Transverse colon (tissue), 4 donors: ENCODE results near the gene ECHDC3. TPM values are rescaled to one million over a fixed set of nuclear protein-coding genes. Genes with fewer than 3 reads are reported as not detected.

Experiments
- DNase-seq: peaks from one replicate; pipeline ENCODE4 v3.0.0-alpha.2; 2019
- H3K27ac ChIP-seq, 4 donors: fragments of 200-600 bp; sonication (generic); 2 replicates each; pipeline ENCODE4 v1.5.1; 2016 to 2018; ENCODE audit warnings: inconsistent platforms in 4 of 4
- H3K27me3 ChIP-seq: fragments of 200-600 bp; sonication (generic); 2 replicates; pipeline ENCODE4 v1.5.1; 2017; ENCODE audit warnings: inconsistent platforms
- H3K36me3 ChIP-seq, 4 donors: fragments of 200-600 bp; sonication (generic); 2 replicates each; pipeline ENCODE4 v1.5.1; 2017 to 2019; ENCODE audit warnings: inconsistent platforms in 4 of 4
- H3K4me1 ChIP-seq, 4 donors: fragments of 200-600 bp; sonication (generic); 2 replicates each; pipeline ENCODE4 v1.5.1; 2017 to 2020; ENCODE audit warnings: inconsistent platforms in 4 of 4
- H3K4me3 ChIP-seq, 4 donors: fragments of 200-600 bp; sonication (generic); 1 replicate in 1 of 4; 2 replicates in 3 of 4; pipeline versions ENCODE4 v1.5.1 to v1.6.1; 2017 to 2019; ENCODE audit warnings: inconsistent platforms in 4 of 4
- H3K9me3 ChIP-seq, 2 donors: fragments of 200-600 bp; sonication (generic); 2 replicates each; pipeline ENCODE4 v1.5.1; 2017 to 2019; ENCODE audit warnings: inconsistent platforms in 2 of 2
- EP300 ChIP-seq: sonication (generic); formaldehyde crosslinking; IDR thresholded peaks from one replicate; pipeline ENCODE4 v1.6.1; 2017; ENCODE audit warnings: antibody characterized with exemption, low read depth
- POLR2A ChIP-seq: fragments of 450-650 bp; IDR thresholded peaks from one replicate; pipeline ENCODE4 v1.6.1; 2016; ENCODE audit warnings: antibody characterized with exemption, mild to moderate bottlenecking, moderate library complexity
- POLR2AphosphoS5 ChIP-seq, 3 donors: sonication (generic); formaldehyde crosslinking; IDR thresholded peaks; one replicate each; pipeline ENCODE4 v1.6.1; 2016; ENCODE audit warnings: antibody characterized with exemption in 3 of 3
- WGBS, 2 donors: methylation state at CpG; one replicate each; pipeline ENCODE4 v1.1.5; 2018; ENCODE audit warnings: low coverage in 1 of 2; 5-methylcytosine and 5-hydroxymethylcytosine counted together
- in situ Hi-C, 4 donors: fragments of 200-750 bp; cut with MboI; loops; one replicate each; pipeline versions ENCODE4 v1.15.0 to v1.15.1; 2017; ENCODE audit warnings: low sequenced_read_pairs in 3 of 4, low pct_ligation_motif_present in 1 of 4, low pct_unique_long_range_greater_than_20kb in 1 of 4
- intact Hi-C: fragments of 100-400 bp; cut with DNase I; formaldehyde crosslinking; loops from one replicate; pipeline ENCODE4 v1.15.1; 2023; ENCODE audit warnings: low total_unique reads
- total RNA-seq, 4 donors: library from RNA; depleted of rRNA; stranded (reverse); fragments of >200 nt; gene quantifications; one replicate each; pipeline ENCODE4 v1.1.0, GENCODE V29; 2016
- TF ChIP-seq, protein P1 (sequence below), 5 experiments: fragments of 200-600 bp in 3 of 5; fragments of 450-650 bp in 2 of 5; sonication (generic) in 3 of 5; IDR thresholded peaks; 1 replicate in 2 of 5; 2 replicates in 3 of 5; pipeline ENCODE4 v1.5.1; 2016 to 2017; ENCODE audit warnings: antibody characterized with exemption in 5 of 5, inconsistent platforms in 3 of 5, mild to moderate bottlenecking in 2 of 5, moderate library complexity in 1 of 5

Gene ECHDC3
- total RNA-seq, 4 donors from 2014 or later, result 0.75 to 5.7 (median 4.0) TPM

DNA sequence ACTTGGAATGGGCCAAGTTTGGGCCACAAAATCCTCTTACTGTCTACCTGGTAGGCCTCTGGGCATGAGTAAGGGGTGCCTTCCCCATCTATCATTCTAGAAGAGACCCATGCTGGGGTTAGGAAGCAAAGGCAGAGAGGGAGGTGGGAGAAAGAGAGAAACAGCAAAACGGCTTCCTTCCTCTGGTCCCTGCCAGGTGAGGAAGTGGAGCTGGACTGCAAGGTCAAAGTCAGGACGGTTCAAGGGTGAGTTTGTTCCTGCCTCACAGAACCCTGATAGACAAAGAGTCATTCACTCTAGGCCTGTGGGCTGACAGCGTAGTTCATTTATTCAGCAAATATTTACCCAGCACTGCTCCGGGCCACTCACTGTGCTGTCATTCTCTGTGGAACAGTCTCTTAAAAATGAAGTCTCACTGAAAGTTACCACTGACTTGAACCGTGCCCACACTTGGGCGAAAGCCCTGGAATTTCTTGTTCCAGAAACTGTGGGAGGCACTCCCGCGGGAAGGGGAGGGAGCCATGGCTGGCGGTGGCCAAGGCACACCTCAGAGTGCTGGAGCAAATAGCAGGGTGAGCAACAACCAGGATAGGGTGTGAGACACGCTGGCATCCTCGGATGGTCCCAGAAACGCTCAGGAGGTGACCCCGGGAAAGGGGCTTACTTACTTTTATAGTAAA lies 26.2 kb upstream of the ECHDC3 start:
- Histone ChIP-seq H3K9me3 (no peaks in the 10 kb centered on the region), H3K27me3 (no peaks in the 10 kb centered on the region), H3K27ac (peak overlapping the region; percentile 41 to 75 (median 55)), H3K4me1 (peaks cover 0 to 4% (median 2%) of the 10 kb centered on the region in 4 donors), H3K4me3 (no peak overlapping the region), H3K36me3 (no peaks in the 10 kb centered on the region)
- peak; percentile 70 for DNase-seq
- TF ChIP-seq POLR2A, result no peak
- no peak for TF ChIP-seq POLR2AphosphoS5 (IDR thresholded peaks at IDR 0.05)
- TF ChIP-seq EP300, result no peak
- TF ChIP-seq, protein P1, sequence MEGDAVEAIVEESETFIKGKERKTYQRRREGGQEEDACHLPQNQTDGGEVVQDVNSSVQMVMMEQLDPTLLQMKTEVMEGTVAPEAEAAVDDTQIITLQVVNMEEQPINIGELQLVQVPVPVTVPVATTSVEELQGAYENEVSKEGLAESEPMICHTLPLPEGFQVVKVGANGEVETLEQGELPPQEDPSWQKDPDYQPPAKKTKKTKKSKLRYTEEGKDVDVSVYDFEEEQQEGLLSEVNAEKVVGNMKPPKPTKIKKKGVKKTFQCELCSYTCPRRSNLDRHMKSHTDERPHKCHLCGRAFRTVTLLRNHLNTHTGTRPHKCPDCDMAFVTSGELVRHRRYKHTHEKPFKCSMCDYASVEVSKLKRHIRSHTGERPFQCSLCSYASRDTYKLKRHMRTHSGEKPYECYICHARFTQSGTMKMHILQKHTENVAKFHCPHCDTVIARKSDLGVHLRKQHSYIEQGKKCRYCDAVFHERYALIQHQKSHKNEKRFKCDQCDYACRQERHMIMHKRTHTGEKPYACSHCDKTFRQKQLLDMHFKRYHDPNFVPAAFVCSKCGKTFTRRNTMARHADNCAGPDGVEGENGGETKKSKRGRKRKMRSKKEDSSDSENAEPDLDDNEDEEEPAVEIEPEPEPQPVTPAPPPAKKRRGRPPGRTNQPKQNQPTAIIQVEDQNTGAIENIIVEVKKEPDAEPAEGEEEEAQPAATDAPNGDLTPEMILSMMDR (IDR thresholded peaks at IDR 0.05), result no peak
- intact Hi-C loops, result no loop called here
- in situ Hi-C loops, result no loop called here
- WGBS, 2 donors, result 36 to 60% methylated on average over 2 to 13 of the region's 13 CpGs

DNA sequence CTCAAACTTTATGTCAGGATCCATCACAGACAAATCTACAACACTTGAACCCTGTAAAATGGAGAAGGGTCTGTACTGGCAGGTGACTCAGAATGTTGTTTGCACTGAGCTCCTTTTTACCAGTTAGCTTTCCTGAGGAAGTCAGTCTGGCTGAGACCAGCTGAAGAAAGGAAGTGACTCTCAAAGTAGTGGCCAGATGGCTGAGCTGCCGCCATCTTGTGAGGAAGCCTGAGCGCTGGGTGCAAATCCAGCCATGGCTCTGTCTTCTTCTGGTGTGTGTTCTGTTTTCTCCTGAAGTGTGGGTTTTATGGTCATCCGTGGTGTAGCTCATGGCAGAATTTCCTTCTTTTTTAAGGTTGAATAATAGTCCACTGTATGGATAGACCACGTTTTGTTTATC lies 25.5 kb upstream of the ECHDC3 start:
- DNase-seq, result no peak
- no peaks in the 10 kb centered on the region for H3K27me3 ChIP-seq
- no peaks in the 10 kb centered on the region for H3K36me3 ChIP-seq
- H3K4me1 ChIP-seq, result peaks cover 0 to 4% (median 2%) of the 10 kb centered on the region in 4 donors
- 96 to 97% methylated on average over 4 of the region's 4 CpGs for WGBS, 2 donors
- no peaks in the 10 kb centered on the region for H3K9me3 ChIP-seq
- no peak overlapping the region for H3K4me3 ChIP-seq
- TF ChIP-seq, protein P1 (IDR thresholded peaks at IDR 0.05), result no peak
- peak overlapping the region; percentile 41 to 75 (median 55) for H3K27ac ChIP-seq
- in situ Hi-C loops (no loop called here), intact Hi-C loops (no loop called here)

DNA sequence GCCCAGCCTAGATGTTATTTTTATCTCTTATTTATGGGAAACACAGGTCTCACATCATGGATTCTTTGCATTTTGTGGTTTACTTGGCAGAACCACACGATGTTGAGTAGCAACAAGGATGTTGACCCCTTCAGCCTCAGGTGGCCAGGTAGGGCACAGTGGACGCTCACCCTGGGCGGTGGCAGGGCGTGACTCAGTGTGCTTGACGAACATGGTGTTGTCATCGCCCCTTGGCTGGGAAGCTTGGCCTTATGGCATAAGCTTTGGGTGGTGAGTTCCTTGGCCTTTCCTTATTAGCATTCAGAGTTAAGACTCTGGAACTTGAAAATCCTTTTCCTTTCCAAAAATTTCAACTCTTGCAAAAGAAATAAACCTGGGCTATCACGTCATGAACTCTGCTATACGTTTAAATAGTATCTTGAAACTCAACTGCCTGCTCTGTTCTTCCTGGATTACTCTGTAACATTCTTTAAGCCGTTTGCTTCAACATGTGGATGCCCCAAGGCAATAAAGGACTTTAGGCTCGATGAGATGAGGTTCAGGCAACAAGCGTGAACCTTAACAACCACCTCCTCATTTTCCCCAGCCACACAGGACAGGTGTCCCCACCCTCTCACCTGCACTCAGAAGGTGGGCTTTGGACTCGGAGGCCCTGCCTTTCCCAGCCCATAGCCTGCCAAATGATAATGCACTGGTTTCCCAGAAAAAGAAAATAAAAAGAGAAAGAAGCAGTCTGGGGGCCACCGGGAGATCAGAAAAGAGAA lies 22.5 kb upstream of the ECHDC3 start:
- Histone ChIP-seq H3K4me3 (no peak overlapping the region), H3K27ac (no peak overlapping the region), H3K27me3 (no peaks in the 10 kb centered on the region), H3K36me3 (no peaks in the 10 kb centered on the region), H3K4me1 (peaks cover 0 to 4% (median 2%) of the 10 kb centered on the region in 4 donors), H3K9me3 (no peaks in the 10 kb centered on the region)
- in situ Hi-C loops (loop anchor here (5.0 to 10.0 kb wide), 2 partner anchors 202 to 205 kb away; no protein-coding TSS in a partner anchor), intact Hi-C loops (loop anchor here (10.0 kb wide), 1 partner anchor 205 kb away; no protein-coding TSS in a partner anchor)
- 81 to 93% methylated on average over 3 to 13 of the region's 13 CpGs for WGBS, 2 donors
- TF ChIP-seq POLR2A, result no peak
- TF ChIP-seq POLR2AphosphoS5 (IDR thresholded peaks at IDR 0.05), result no peak
- TF ChIP-seq, protein P1 (IDR thresholded peaks at IDR 0.05), result no peak
- TF ChIP-seq EP300, result no peak
- DNase-seq, result no peak

DNA sequence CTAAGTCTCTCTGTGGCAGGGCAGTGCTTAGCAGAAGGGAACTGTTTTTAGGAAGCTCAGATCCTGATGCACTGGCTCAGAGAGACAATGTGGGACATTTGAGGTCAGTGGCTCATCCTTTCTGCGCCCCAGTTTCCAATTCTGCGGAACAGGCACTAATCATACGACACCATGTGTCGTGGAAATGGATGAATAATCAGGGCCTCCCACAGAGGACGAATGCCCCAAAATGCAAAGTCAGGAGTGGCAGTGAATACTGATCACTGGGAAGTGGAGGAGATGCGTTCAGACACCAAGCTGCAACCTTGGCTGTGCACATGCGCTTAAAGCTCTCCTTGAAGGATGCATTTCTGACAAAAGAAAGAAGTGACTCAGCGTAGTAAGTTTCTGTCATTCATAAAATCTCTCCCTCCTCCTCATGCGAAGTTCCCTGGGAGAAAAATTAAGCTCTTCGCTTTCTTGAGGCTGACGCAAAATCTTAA lies 21.9 kb upstream of the ECHDC3 start:
- Histone ChIP-seq H3K36me3 (no peaks in the 10 kb centered on the region), H3K4me3 (no peak overlapping the region), H3K27me3 (no peaks in the 10 kb centered on the region), H3K4me1 (peaks cover 0 to 6% (median 2%) of the 10 kb centered on the region in 4 donors), H3K27ac (no peak overlapping the region), H3K9me3 (no peaks in the 10 kb centered on the region)
- no peak for TF ChIP-seq EP300
- no peak for TF ChIP-seq POLR2AphosphoS5 (IDR thresholded peaks at IDR 0.05)
- TF ChIP-seq POLR2A, result no peak
- TF ChIP-seq, protein P1 (IDR thresholded peaks at IDR 0.05), result no peak
- intact Hi-C loops, result loop anchor here (10.0 kb wide), 1 partner anchor 206 kb away; no protein-coding TSS in a partner anchor
- 76 to 91% methylated on average over 4 to 11 of the region's 11 CpGs for WGBS, 2 donors
- DNase-seq, result no peak
- in situ Hi-C loops, result loop anchor here (5.0 to 10.0 kb wide), 2 partner anchors 203 to 206 kb away; no protein-coding TSS in a partner anchor
